ENCODE data around the gene REN. TPM values are rescaled to one million over a fixed set of nuclear protein-coding genes. Genes with fewer than 3 reads are reported as not detected.
A peak's percentile ranks its signal among the peaks of the same experiment; 100 is the strongest.

REN gene
- total and polyA plus RNA-seq, 2 donors from 2014 or later = 32.4 to 1,159 TPM

- no peaks in the 10 kb centered on the region for H3K27me3 ChIP-seq (ENCODE audit: control insufficient read depth, insufficient read depth, low read length)
- TF ChIP-seq, protein P1, sequence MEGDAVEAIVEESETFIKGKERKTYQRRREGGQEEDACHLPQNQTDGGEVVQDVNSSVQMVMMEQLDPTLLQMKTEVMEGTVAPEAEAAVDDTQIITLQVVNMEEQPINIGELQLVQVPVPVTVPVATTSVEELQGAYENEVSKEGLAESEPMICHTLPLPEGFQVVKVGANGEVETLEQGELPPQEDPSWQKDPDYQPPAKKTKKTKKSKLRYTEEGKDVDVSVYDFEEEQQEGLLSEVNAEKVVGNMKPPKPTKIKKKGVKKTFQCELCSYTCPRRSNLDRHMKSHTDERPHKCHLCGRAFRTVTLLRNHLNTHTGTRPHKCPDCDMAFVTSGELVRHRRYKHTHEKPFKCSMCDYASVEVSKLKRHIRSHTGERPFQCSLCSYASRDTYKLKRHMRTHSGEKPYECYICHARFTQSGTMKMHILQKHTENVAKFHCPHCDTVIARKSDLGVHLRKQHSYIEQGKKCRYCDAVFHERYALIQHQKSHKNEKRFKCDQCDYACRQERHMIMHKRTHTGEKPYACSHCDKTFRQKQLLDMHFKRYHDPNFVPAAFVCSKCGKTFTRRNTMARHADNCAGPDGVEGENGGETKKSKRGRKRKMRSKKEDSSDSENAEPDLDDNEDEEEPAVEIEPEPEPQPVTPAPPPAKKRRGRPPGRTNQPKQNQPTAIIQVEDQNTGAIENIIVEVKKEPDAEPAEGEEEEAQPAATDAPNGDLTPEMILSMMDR (IDR thresholded peaks at IDR 0.05; ENCODE audit: borderline replicate concordance, extremely low read depth, insufficient read depth) = no peak
- H3K27ac ChIP-seq (ENCODE audit: low read depth in 2 of 2, low read length in 2 of 2) = peak overlapping the region in 1 of 2 donors; percentile 16
- H3K4me1 ChIP-seq (ENCODE audit: control insufficient read depth in 2 of 3, insufficient read depth in 2 of 3, low read depth in 1 of 3, low read length in 3 of 3) = peaks cover 0 to 16% (median 6%) of the 10 kb centered on the region in 3 donors
- H3K4me3 ChIP-seq (ENCODE audit: low read length in 3 of 3) = no peak overlapping the region
- no peak overlapping the region for H3K9ac ChIP-seq (ENCODE audit: low read length in 3 of 3)
- intact Hi-C loops (cut with DNase I) = no loop called here
- FAIRE-seq (no peak), DNase-seq (no peak)
- H3K9me3 ChIP-seq (ENCODE audit: control insufficient read depth in 2 of 3, insufficient read depth in 1 of 3, low read length in 3 of 3) = no peaks in the 10 kb centered on the region
- H3K36me3 ChIP-seq (ENCODE audit: control insufficient read depth in 2 of 3, insufficient read depth in 3 of 3, low read length in 3 of 3) = peaks cover 0 to 37% (median 32%) of the 10 kb centered on the region in 3 donors
Observed at GRCh38 chr1:204143276-204144041, 22.7 kb downstream of the REN start.

DNA sequence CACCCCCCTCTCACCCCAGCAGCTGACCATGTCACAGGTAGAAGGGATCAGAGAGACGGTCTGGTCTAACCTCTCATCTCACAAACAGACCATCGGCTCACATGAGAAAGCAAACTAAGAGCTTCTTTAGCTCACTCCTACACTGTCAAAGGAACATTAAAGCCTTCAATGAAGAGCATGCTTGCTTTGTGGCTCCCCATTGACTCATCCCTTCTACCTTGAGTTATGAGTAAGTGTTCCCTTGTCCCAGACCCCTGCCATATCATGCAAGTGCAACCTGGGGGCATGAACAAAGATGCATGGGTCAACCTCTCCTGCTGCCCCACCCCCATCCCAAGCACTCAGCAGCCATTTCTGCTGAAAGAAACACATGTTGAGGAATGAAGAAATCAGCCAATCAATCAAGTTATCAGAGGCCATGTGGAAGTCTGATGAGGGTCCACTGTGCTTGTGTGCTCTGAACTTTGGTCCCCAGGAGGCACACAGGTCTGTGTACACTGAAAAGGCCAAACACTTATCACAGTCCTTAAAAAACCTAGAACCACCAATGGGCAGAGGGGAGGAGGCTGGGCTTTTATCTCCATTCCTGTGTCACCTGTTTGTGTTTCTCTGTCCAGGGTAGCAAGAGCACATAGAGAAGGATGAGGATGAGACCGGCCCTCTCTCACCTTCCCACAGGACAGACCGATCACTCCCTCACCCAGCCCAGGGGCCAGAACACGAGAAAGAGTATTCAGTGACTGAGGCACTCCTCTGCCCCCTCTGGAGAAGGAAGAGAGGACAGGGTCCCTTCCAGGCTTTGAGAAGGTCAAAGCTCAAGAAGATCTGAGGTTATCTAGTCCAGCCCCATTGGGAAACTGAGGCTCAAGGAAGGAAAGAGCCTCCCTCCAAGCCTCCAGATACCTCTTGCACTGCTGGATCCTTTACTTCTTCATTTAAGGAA is 23.8 kb downstream of the REN start:
- FAIRE-seq (no peak), DNase-seq (no peak)
- Histone ChIP-seq H3K4me3 (ENCODE audit: low read length in 3 of 3) (no peak overlapping the region), H3K27me3 (ENCODE audit: control insufficient read depth, insufficient read depth, low read length) (no peaks in the 10 kb centered on the region), H3K4me1 (ENCODE audit: control insufficient read depth in 2 of 3, insufficient read depth in 2 of 3, low read depth in 1 of 3, low read length in 3 of 3) (peaks cover 0 to 16% (median 6%) of the 10 kb centered on the region in 3 donors), H3K36me3 (ENCODE audit: control insufficient read depth in 2 of 3, insufficient read depth in 3 of 3, low read length in 3 of 3) (peaks cover 0 to 47% (median 32%) of the 10 kb centered on the region in 3 donors), H3K9me3 (ENCODE audit: control insufficient read depth in 2 of 3, insufficient read depth in 1 of 3, low read length in 3 of 3) (no peaks in the 10 kb centered on the region), H3K27ac (ENCODE audit: low read depth in 2 of 2, low read length in 2 of 2) (no peak overlapping the region), H3K9ac (ENCODE audit: low read length in 3 of 3) (no peak overlapping the region)
- TF ChIP-seq, protein P1 (IDR thresholded peaks at IDR 0.05; ENCODE audit: borderline replicate concordance, extremely low read depth, insufficient read depth) = no peak
- intact Hi-C loops (cut with DNase I) = no loop called here

DNA sequence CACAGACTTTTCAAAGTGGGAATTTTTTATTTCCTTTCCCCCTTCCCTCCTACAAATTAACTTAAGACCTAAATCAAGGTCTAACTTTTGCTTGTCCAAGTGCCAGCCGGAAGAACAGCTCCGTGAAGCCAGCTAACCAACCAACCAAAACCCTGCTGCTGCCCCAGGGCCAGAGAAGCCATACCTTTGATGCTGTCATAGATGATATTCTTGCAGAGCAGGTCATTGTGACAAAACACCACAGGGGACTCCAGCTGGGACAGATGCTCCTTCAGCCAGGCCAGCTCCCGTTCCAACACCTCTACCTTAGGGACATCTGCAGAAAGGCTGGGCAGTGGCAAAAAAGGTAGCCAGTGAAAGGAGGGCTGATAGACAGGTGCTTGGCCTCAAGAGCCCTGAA is 25.0 kb downstream of the REN start:
- TF ChIP-seq, protein P1 (IDR thresholded peaks at IDR 0.05; ENCODE audit: borderline replicate concordance, extremely low read depth, insufficient read depth) = no peak
- DNase-seq = no peak
- intact Hi-C loops (cut with DNase I) = no loop called here
- no peak for FAIRE-seq
- H3K4me1 ChIP-seq (ENCODE audit: control insufficient read depth in 2 of 3, insufficient read depth in 2 of 3, low read depth in 1 of 3, low read length in 3 of 3) = peaks cover 0 to 14% (median 6%) of the 10 kb centered on the region in 3 donors
- no peaks in the 10 kb centered on the region for H3K27me3 ChIP-seq (ENCODE audit: control insufficient read depth, insufficient read depth, low read length)
- peaks cover 0 to 51% (median 32%) of the 10 kb centered on the region in 3 donors for H3K36me3 ChIP-seq (ENCODE audit: control insufficient read depth in 2 of 3, insufficient read depth in 3 of 3, low read length in 3 of 3)
- H3K9me3 ChIP-seq (ENCODE audit: control insufficient read depth in 2 of 3, insufficient read depth in 1 of 3, low read length in 3 of 3) = no peaks in the 10 kb centered on the region
- peak overlapping the region in 1 of 2 donors; percentile 20 for H3K27ac ChIP-seq (ENCODE audit: low read depth in 2 of 2, low read length in 2 of 2)
- H3K4me3 ChIP-seq (ENCODE audit: low read length in 3 of 3) = no peak overlapping the region
- H3K9ac ChIP-seq (ENCODE audit: low read length in 3 of 3) = no peak overlapping the region

All from kidney (tissue), 14 donors.